AML-193 (cell line): ENCODE results near the gene OR2A12.
"Not testable (repeated sequence)": the region's sequence is repeated elsewhere in the genome, so short reads cannot be mapped to it uniquely, and the experiment has no call there.

ENCODE experiments used
- DNase-seq, 2 experiments: peaks; one replicate each; lab custom pipeline; 2025; lab: John Stamatoyannopoulos, UW

Gene OR2A12

GRCh38 chr7:144085978-144086377 is at the start of gene OR2A12:
OR2A12 (plus strand) TSS chr7:144086278; CDS start chr7:144095108, 8,830 bp downstream.
- DNase-seq: no peak

- no peak for DNase-seq
Measured at GRCh38 chr7:144036302-144036885, 49.7 kb upstream of the OR2A12 start.

GRCh38 chr7:144037414-144038035 is 48.6 kb upstream of the OR2A12 start:
- DNase-seq: no peak

- no peak for DNase-seq
Measured at GRCh38 chr7:144038887-144039286, 47.2 kb upstream of the OR2A12 start.

- no peak for DNase-seq
Measured at GRCh38 chr7:144048648-144049047, 37.4 kb upstream of the OR2A12 start, which contains the start of gene OR2A5. OR2A5 (plus strand) TSS chr7:144048948; CDS start chr7:144050402, 1,454 bp downstream.

- no peak for DNase-seq
Measured at GRCh38 chr7:144049491-144049890, 36.6 kb upstream of the OR2A12 start.

GRCh38 chr7:144050093-144050492 is 36.0 kb upstream of the OR2A12 start:
- DNase-seq: no peak

GRCh38 chr7:144050884-144051283 is 35.2 kb upstream of the OR2A12 start:
- DNase-seq: not testable (repeated sequence)

- no peak for DNase-seq
Measured at GRCh38 chr7:144057954-144058353, 28.1 kb upstream of the OR2A12 start.

- no peak for DNase-seq
Measured at GRCh38 chr7:144063710-144064109, 22.4 kb upstream of the OR2A12 start.

GRCh38 chr7:144069511-144069910 is 16.6 kb upstream of the OR2A12 start, which contains the start of gene OR2A25:
OR2A25 (plus strand) TSS chr7:144069811; CDS start chr7:144074220, 4,409 bp downstream.
- DNase-seq: no peak

- no peak for DNase-seq
Measured at GRCh38 chr7:144069953-144070352, 16.1 kb upstream of the OR2A12 start.

- DNase-seq: no peak
Measured at GRCh38 chr7:144074374-144074773, 11.7 kb upstream of the OR2A12 start.

GRCh38 chr7:144086730-144087129 is 652 bp downstream of the OR2A12 start:
- no peak for DNase-seq

GRCh38 chr7:144087230-144087629 is 1.2 kb downstream of the OR2A12 start:
- DNase-seq: no peak

GRCh38 chr7:144090667-144091066 is 4.6 kb downstream of the OR2A12 start:
- DNase-seq: no peak

GRCh38 chr7:144098776-144099175 is 12.7 kb downstream of the OR2A12 start:
- DNase-seq: no peak

- no peak for DNase-seq
Measured at GRCh38 chr7:144100607-144101006, 14.5 kb downstream of the OR2A12 start.

- DNase-seq: no peak
Measured at GRCh38 chr7:144102041-144102440, 16.0 kb downstream of the OR2A12 start.

- no peak for DNase-seq
Measured at GRCh38 chr7:144105211-144105610, 19.1 kb downstream of the OR2A12 start.

GRCh38 chr7:144109283-144109682 is 23.2 kb downstream of the OR2A12 start, which contains the start of gene OR2A2:
OR2A2 (plus strand) TSS chr7:144109583; CDS start chr7:144109583, 0 bp downstream.
- no peak for DNase-seq

GRCh38 chr7:144110272-144110671 is 24.2 kb downstream of the OR2A12 start:
- DNase-seq: no peak

- no peak for DNase-seq
Measured at GRCh38 chr7:144113651-144114050, 27.6 kb downstream of the OR2A12 start.

GRCh38 chr7:144118341-144118740 is 32.3 kb downstream of the OR2A12 start:
- DNase-seq: no peak
